ENCODE measurements around the gene QPRT.

DNA sequence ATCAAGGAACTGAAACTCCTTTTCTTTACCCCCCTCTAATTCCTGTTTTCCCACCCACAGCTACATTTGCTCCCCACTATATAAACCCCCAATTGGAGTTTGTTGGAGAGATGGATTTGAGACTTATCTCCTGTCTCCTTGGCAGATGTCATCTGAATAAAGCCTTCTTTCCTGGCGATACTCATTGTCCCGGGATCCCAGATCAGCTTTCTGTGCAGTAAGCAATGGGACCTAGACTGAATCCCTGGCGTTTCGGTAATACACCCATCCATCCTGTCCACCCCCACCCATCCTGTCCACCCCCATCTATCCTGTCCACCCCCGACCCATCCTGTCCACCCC lies 22.2 kb downstream of the QPRT start:
- TF ChIP-seq, protein P1, sequence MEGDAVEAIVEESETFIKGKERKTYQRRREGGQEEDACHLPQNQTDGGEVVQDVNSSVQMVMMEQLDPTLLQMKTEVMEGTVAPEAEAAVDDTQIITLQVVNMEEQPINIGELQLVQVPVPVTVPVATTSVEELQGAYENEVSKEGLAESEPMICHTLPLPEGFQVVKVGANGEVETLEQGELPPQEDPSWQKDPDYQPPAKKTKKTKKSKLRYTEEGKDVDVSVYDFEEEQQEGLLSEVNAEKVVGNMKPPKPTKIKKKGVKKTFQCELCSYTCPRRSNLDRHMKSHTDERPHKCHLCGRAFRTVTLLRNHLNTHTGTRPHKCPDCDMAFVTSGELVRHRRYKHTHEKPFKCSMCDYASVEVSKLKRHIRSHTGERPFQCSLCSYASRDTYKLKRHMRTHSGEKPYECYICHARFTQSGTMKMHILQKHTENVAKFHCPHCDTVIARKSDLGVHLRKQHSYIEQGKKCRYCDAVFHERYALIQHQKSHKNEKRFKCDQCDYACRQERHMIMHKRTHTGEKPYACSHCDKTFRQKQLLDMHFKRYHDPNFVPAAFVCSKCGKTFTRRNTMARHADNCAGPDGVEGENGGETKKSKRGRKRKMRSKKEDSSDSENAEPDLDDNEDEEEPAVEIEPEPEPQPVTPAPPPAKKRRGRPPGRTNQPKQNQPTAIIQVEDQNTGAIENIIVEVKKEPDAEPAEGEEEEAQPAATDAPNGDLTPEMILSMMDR (conservative IDR thresholded peaks at IDR 0.05; ENCODE audit: low read depth in 2 of 2): no peak
- TF ChIP-seq EZH2phosphoT487 (IDR thresholded peaks at IDR 0.05; ENCODE audit: unreplicated experiment) (no peak), POLR2AphosphoS5 (IDR thresholded peaks at IDR 0.05; ENCODE audit: low read depth) (no peak), ZNF114 (CRISPR knock-in tag; IDR thresholded peaks at IDR 0.05) (no peak)
- TF ChIP-seq, protein P2, sequence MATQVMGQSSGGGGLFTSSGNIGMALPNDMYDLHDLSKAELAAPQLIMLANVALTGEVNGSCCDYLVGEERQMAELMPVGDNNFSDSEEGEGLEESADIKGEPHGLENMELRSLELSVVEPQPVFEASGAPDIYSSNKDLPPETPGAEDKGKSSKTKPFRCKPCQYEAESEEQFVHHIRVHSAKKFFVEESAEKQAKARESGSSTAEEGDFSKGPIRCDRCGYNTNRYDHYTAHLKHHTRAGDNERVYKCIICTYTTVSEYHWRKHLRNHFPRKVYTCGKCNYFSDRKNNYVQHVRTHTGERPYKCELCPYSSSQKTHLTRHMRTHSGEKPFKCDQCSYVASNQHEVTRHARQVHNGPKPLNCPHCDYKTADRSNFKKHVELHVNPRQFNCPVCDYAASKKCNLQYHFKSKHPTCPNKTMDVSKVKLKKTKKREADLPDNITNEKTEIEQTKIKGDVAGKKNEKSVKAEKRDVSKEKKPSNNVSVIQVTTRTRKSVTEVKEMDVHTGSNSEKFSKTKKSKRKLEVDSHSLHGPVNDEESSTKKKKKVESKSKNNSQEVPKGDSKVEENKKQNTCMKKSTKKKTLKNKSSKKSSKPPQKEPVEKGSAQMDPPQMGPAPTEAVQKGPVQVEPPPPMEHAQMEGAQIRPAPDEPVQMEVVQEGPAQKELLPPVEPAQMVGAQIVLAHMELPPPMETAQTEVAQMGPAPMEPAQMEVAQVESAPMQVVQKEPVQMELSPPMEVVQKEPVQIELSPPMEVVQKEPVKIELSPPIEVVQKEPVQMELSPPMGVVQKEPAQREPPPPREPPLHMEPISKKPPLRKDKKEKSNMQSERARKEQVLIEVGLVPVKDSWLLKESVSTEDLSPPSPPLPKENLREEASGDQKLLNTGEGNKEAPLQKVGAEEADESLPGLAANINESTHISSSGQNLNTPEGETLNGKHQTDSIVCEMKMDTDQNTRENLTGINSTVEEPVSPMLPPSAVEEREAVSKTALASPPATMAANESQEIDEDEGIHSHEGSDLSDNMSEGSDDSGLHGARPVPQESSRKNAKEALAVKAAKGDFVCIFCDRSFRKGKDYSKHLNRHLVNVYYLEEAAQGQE (IDR thresholded peaks at IDR 0.05; ENCODE audit: unreplicated experiment): no peak

Data from GM23338 (cell line).